GM23338 (cell line): ENCODE measurements around the gene PTK6. TPM values are rescaled to one million over a fixed set of nuclear protein-coding genes. Genes with fewer than 3 reads are reported as not detected.

Source experiments
- ATAC-seq: fragments of 200-7000 bp; cut with Tn5 transposase; 3 replicates; pipeline ENCODE4 v1.9.1; 2020
- DNase-seq: peaks from one replicate; pipeline ENCODE4 v3.0.0-alpha.2; 2015; ENCODE audit warnings: low spot score
- H2AFZ ChIP-seq: fragments of 200-600 bp; sonication (generic); 2 replicates; pipeline ENCODE4 v1.8.0; 2016; ENCODE audit warnings: antibody characterized with exemption, mild to moderate bottlenecking, moderate library complexity
- H3F3A ChIP-seq: fragments of 200-600 bp; sonication (generic); replicated peaks from 2 replicates; pipeline ENCODE4 v1.8.0; 2017; ENCODE audit warnings: antibody characterized with exemption, mixed run types, low read depth
- H3K27ac ChIP-seq: fragments of 200-600 bp; sonication (generic); 2 replicates; pipeline ENCODE4 v1.6.1; 2016; ENCODE audit warnings: low read depth
- H3K27me3 ChIP-seq: fragments of 200-600 bp; sonication (generic); 2 replicates; pipeline ENCODE4 v1.8.0; 2016; ENCODE audit warnings: mild to moderate bottlenecking, mixed run types, moderate library complexity; ENCODE audit not compliant: insufficient read depth
- H3K36me3 ChIP-seq: fragments of 200-600 bp; sonication (generic); 2 replicates; pipeline ENCODE4 v1.8.0; 2016; ENCODE audit warnings: mild to moderate bottlenecking; ENCODE audit not compliant: insufficient read depth
- H3K4me1 ChIP-seq: fragments of 200-600 bp; sonication (generic); 2 replicates; pipeline ENCODE4 v1.8.0; 2016; ENCODE audit warnings: mild to moderate bottlenecking, moderate library complexity; ENCODE audit not compliant: insufficient read depth
- H3K4me2 ChIP-seq: fragments of 200-600 bp; sonication (generic); 2 replicates; pipeline ENCODE4 v1.7.1; 2017; ENCODE audit warnings: mixed run types
- H3K4me3 ChIP-seq: fragments of 200-600 bp; sonication (generic); 2 replicates; pipeline ENCODE4 v1.6.1; 2016; ENCODE audit warnings: mixed run types
- H3K79me2 ChIP-seq: fragments of 200-600 bp; sonication (generic); replicated peaks from 2 replicates; pipeline ENCODE4 v1.8.0; 2017; ENCODE audit warnings: mild to moderate bottlenecking; ENCODE audit not compliant: insufficient read depth
- H3K9me2 ChIP-seq: fragments of 200-600 bp; sonication (generic); 2 replicates; pipeline ENCODE4 v1.8.0; 2017; ENCODE audit not compliant: insufficient read depth
- H4K20me1 ChIP-seq: fragments of 200-600 bp; sonication (generic); replicated peaks from 2 replicates; pipeline ENCODE4 v1.8.0; 2017; ENCODE audit warnings: mild to moderate bottlenecking; ENCODE audit not compliant: insufficient read depth
- H3K27ac Mint-ChIP-seq: 2 replicates; pipeline ENCODE4 v1.8.0; 2020; ENCODE audit warnings: inconsistent platforms, mild to moderate bottlenecking, moderate library complexity, mixed read lengths
- H3K27me3 Mint-ChIP-seq: 3 replicates; pipeline ENCODE4 v1.8.0; 2022; ENCODE audit warnings: low read depth, mild to moderate bottlenecking, moderate library complexity, mixed read lengths, inconsistent platforms; ENCODE audit not compliant: insufficient read depth, poor library complexity
- H3K36me3 Mint-ChIP-seq: 3 replicates; pipeline ENCODE4 v1.8.0; 2021; ENCODE audit warnings: low read depth, mild to moderate bottlenecking, inconsistent platforms, moderate library complexity, mixed read lengths
- H3K4me1 Mint-ChIP-seq: 3 replicates; pipeline ENCODE4 v1.8.0; 2020; ENCODE audit warnings: mild to moderate bottlenecking, inconsistent platforms, mixed read lengths
- H3K4me3 Mint-ChIP-seq: 3 replicates; pipeline ENCODE4 v1.8.0; 2021; ENCODE audit warnings: moderate library complexity, mild to moderate bottlenecking, inconsistent platforms, mixed read lengths
- H3K9me3 Mint-ChIP-seq: 3 replicates; pipeline ENCODE4 v1.8.0; 2020; ENCODE audit warnings: moderate library complexity, mild to moderate bottlenecking, inconsistent platforms, mixed read lengths
- CREB1 ChIP-seq: fragments of 250-450 bp; sonication (Bioruptor Pico); IDR thresholded peaks from 2 replicates; pipeline ENCODE4 v1.5.0; 2020; ENCODE audit warnings: low read depth, mild to moderate bottlenecking, moderate library complexity
- ETS1 ChIP-seq: IDR thresholded peaks from 2 replicates; pipeline ENCODE4 v1.6.1; 2016; ENCODE audit warnings: antibody characterized with exemption
- EZH2 ChIP-seq: fragments of 200-600 bp; sonication (generic); IDR thresholded peaks from one replicate; pipeline ENCODE4 v1.8.0; 2017; ENCODE audit warnings: antibody characterized with exemption, mild to moderate bottlenecking, low read depth; ENCODE audit not compliant: unreplicated experiment
- EZH2phosphoT487 ChIP-seq: fragments of 200-600 bp; sonication (generic); IDR thresholded peaks from one replicate; pipeline ENCODE4 v1.8.1; 2018; ENCODE audit warnings: antibody characterized with exemption; ENCODE audit not compliant: unreplicated experiment
- JUNB ChIP-seq: IDR thresholded peaks from one replicate; pipeline ENCODE4 v1.6.1; 2016; ENCODE audit warnings: antibody characterized with exemption; ENCODE audit not compliant: unreplicated experiment
- NANOG ChIP-seq: IDR thresholded peaks from 2 replicates; pipeline ENCODE4 v1.6.1; 2016; ENCODE audit warnings: antibody characterized with exemption, borderline replicate concordance
- POLR2AphosphoS5 ChIP-seq: IDR thresholded peaks from 2 replicates; pipeline ENCODE4 v1.6.1; 2016; ENCODE audit warnings: antibody characterized with exemption, low read depth
- REST ChIP-seq: IDR thresholded peaks from one replicate; pipeline ENCODE4 v1.6.1; 2018; ENCODE audit warnings: antibody characterized with exemption; ENCODE audit not compliant: unreplicated experiment
- STAT1 ChIP-seq: IDR thresholded peaks from one replicate; pipeline ENCODE4 v1.6.1; 2016; ENCODE audit warnings: antibody characterized with exemption; ENCODE audit not compliant: unreplicated experiment
- ZNF331 ChIP-seq: fragments of 250-450 bp; sonication (Bioruptor Pico); IDR thresholded peaks from 2 replicates; pipeline ENCODE4 v1.5.0; 2020; ENCODE audit warnings: low read depth, mild to moderate bottlenecking, moderate library complexity
- ZNF462 ChIP-seq: fragments of 250-450 bp; sonication (Bioruptor Pico); IDR thresholded peaks from 2 replicates; pipeline ENCODE4 v1.5.0; 2020; ENCODE audit warnings: mild to moderate bottlenecking, moderate library complexity
- polyA plus RNA-seq: library from polyadenylated mRNA; unstranded; fragments of >200 nt; fragmentation: Nextera tagmentation; extraction: Ambion mirVana; gene quantifications from 2 replicates; pipeline ENCODE4 v1.2.1, GENCODE V29; 2016
- total RNA-seq: library from RNA; depleted of rRNA; stranded (reverse); fragments of >200 nt; shearing (Covaris generic); gene quantifications from 2 replicates; pipeline ENCODE4 v1.2.3, GENCODE V29; 2014

The PTK6 gene
- total and polyA plus RNA-seq, 2 experiments from 2014 or later: 0.28 TPM; not detected in 1

- Mint-ChIP-seq H3K4me1 (peaks cover 16% of the 10 kb centered on the region), H3K9me3 (no peaks in the 10 kb centered on the region; the same call in 2 of the 3 replicates), H3K27me3 (peaks cover 9% of the 10 kb centered on the region), H3K36me3 (peaks cover 4% of the 10 kb centered on the region; the same call in 1 of the 3 replicates), H3K27ac (no peak overlapping the region), H3K4me3 (no peak overlapping the region)
- TF ChIP-seq EZH2 (no peak), ZNF331 (CRISPR knock-in tag) (no peak)
- Histone ChIP-seq H3F3A (no peaks in the 10 kb centered on the region), H3K4me3 (no peak overlapping the region), H3K9me2 (no peaks in the 10 kb centered on the region), H3K27ac (no peak overlapping the region), H3K27me3 (no peaks in the 10 kb centered on the region), H3K4me1 (0 out of 2 replicates have a peak, but pooled peaks cover 5% of the 10 kb centered on the region), H4K20me1 (no peaks in the 10 kb centered on the region), H3K36me3 (no peaks in the 10 kb centered on the region), H2AFZ (no peak overlapping the region), H3K4me2 (no peak overlapping the region), H3K79me2 (no peaks in the 10 kb centered on the region)
- DNase-seq (no peak), ATAC-seq (no peak)
Measured at GRCh38 chr20:63546256-63546955, 9.2 kb upstream of the PTK6 start.

GRCh38 chr20:63545814-63546213 lies 8.6 kb upstream of the PTK6 start:
- H3K9me2 ChIP-seq: no peaks in the 10 kb centered on the region
- ATAC-seq (no peak), DNase-seq (no peak)
- H4K20me1 ChIP-seq: no peaks in the 10 kb centered on the region
- H3K27me3 ChIP-seq: no peaks in the 10 kb centered on the region
- no peak overlapping the region for H2AFZ ChIP-seq
- H3K79me2 ChIP-seq: no peaks in the 10 kb centered on the region
- Mint-ChIP-seq H3K27ac (no peak overlapping the region), H3K36me3 (peaks cover 4% of the 10 kb centered on the region; the same call in 1 of the 3 replicates), H3K4me3 (no peak overlapping the region), H3K4me1 (peaks cover 14% of the 10 kb centered on the region), H3K9me3 (no peaks in the 10 kb centered on the region; the same call in 2 of the 3 replicates), H3K27me3 (peaks cover 9% of the 10 kb centered on the region)
- H3K4me1 ChIP-seq: 0 out of 2 replicates have a peak, but pooled peaks cover 5% of the 10 kb centered on the region
- H3F3A ChIP-seq: no peaks in the 10 kb centered on the region
- no peak overlapping the region for H3K4me3 ChIP-seq
- no peak overlapping the region for H3K4me2 ChIP-seq
- H3K36me3 ChIP-seq: no peaks in the 10 kb centered on the region
- no peak overlapping the region for H3K27ac ChIP-seq
- TF ChIP-seq JUNB (no peak), REST (no peak), EZH2 (no peak), POLR2AphosphoS5 (no peak), EZH2phosphoT487 (no peak), NANOG (no peak), ZNF462 (CRISPR knock-in tag) (no peak), CREB1 (CRISPR knock-in tag) (no peak), STAT1 (no peak), ETS1 (no peak)
